ENCODE data around the gene CHST3. TPM values are rescaled to one million over a fixed set of nuclear protein-coding genes. Genes with fewer than 3 reads are reported as not detected.

CHST3 gene
- total RNA-seq, 2 donors from 2014 or later: 12.9 to 40.8 TPM

- H3K27me3 Mint-ChIP-seq (ENCODE audit: insufficient read depth): no peaks in the 10 kb centered on the region
- H3K4me3 Mint-ChIP-seq: no peak overlapping the region
- H3K4me1 Mint-ChIP-seq: peaks cover 2% of the 10 kb centered on the region
- H3K36me3 ChIP-seq (ENCODE audit: control insufficient read depth, insufficient read depth, low read length): no peaks in the 10 kb centered on the region
- no peaks in the 10 kb centered on the region for H3K36me3 Mint-ChIP-seq (ENCODE audit: low read depth)
- WGBS, 2 experiments (ENCODE audit: insufficient coverage in 1 of 2, insufficient read length in 1 of 2): 91% methylated on average over 6 of the region's 8 CpGs; no CpG with 5 or more reads in 1 of the 2 experiments
- no peak overlapping the region for H3K27ac Mint-ChIP-seq
- H3K9ac ChIP-seq (ENCODE audit: extremely low read depth, low read length, poor library complexity, severe bottlenecking): no peak overlapping the region
- DNase-seq: no peak
- no peaks in the 10 kb centered on the region for H3K27me3 ChIP-seq (ENCODE audit: control insufficient read depth, insufficient read depth, low read length, poor library complexity, severe bottlenecking)
- H3K27ac ChIP-seq (ENCODE audit: low read depth, low read length): no peak overlapping the region
- H3K4me1 ChIP-seq (ENCODE audit: control insufficient read depth, insufficient read depth, low read length): no peaks in the 10 kb centered on the region
- TF ChIP-seq CTCF (conservative IDR thresholded peaks at IDR 0.05): no peak
- no peak overlapping the region for H3K4me3 ChIP-seq (ENCODE audit: low read length)
- H3K9me3 ChIP-seq (ENCODE audit: control insufficient read depth, low read length): no peaks in the 10 kb centered on the region
- H3K9me3 Mint-ChIP-seq: no peaks in the 10 kb centered on the region
Measured at GRCh38 chr10:72025400-72025799, 61.2 kb downstream of the CHST3 start.

GRCh38 chr10:72025832-72026231 is 61.6 kb downstream of the CHST3 start:
- Mint-ChIP-seq H3K27ac (no peak overlapping the region), H3K9me3 (no peaks in the 10 kb centered on the region), H3K4me3 (no peak overlapping the region), H3K27me3 (ENCODE audit: insufficient read depth) (no peaks in the 10 kb centered on the region), H3K4me1 (peaks cover 5% of the 10 kb centered on the region), H3K36me3 (ENCODE audit: low read depth) (no peaks in the 10 kb centered on the region)
- Histone ChIP-seq H3K4me3 (ENCODE audit: low read length) (no peak overlapping the region), H3K36me3 (ENCODE audit: control insufficient read depth, insufficient read depth, low read length) (no peaks in the 10 kb centered on the region), H3K9me3 (ENCODE audit: control insufficient read depth, low read length) (no peaks in the 10 kb centered on the region), H3K27me3 (ENCODE audit: control insufficient read depth, insufficient read depth, low read length, poor library complexity, severe bottlenecking) (no peaks in the 10 kb centered on the region), H3K27ac (ENCODE audit: low read depth, low read length) (no peak overlapping the region), H3K9ac (ENCODE audit: extremely low read depth, low read length, poor library complexity, severe bottlenecking) (no peak overlapping the region), H3K4me1 (ENCODE audit: control insufficient read depth, insufficient read depth, low read length) (no peaks in the 10 kb centered on the region)
- WGBS, 2 experiments (ENCODE audit: insufficient coverage in 1 of 2, insufficient read length in 1 of 2): 60 to 74% methylated on average over 3 to 5 of the region's 5 CpGs
- no peak for TF ChIP-seq CTCF (conservative IDR thresholded peaks at IDR 0.05)
- DNase-seq: no peak

DNA sequence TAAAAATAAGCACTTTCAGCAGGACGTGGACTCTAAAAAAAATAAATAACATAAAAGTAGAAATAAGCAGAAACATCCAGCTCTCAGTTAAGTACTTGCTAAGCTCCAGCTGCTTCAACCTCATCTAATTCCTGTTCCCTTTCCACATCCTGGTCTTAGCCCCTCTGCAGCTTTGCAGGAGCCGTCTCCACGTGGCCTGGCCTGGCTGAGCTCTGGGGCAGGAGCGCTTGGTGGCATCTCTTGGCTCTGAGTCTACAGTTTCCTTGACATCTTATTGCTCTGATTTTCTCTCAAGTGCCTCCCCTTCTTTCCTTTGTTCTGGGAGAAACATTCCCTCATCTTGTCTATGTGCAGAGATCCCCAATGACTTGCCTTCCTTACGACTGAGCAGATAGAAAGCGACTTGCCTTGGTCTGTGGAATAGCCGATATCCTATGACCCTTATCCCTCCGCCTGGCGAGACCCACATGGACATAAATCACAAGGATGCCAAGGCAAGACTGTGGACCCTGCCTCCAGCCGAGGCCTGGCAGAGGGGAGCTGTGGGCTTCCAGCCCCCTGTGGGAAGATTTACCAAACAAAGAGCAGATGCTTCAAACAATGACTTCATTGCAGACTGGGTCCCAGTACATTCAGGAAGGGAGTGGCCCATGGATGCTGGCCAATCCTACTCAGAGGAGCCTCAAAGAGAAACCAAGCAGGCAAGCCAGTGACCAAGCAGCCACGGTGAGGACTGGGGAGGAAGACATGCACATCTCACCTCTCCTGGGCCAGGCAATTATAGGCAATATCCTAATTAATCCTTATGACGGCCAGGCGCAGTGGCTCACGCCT is 62.3 kb downstream of the CHST3 start:
- 94 to 96% methylated on average over 13 to 14 of the region's 14 CpGs for WGBS, 2 experiments (ENCODE audit: insufficient coverage in 1 of 2, insufficient read length in 1 of 2)
- H3K27ac Mint-ChIP-seq: no peak overlapping the region

More for the DNA sequence above, 62.3 kb downstream of the CHST3 start:
- Mint-ChIP-seq H3K4me1 (peaks cover 10% of the 10 kb centered on the region), H3K9me3 (no peaks in the 10 kb centered on the region), H3K27me3 (ENCODE audit: insufficient read depth) (no peaks in the 10 kb centered on the region), H3K36me3 (ENCODE audit: low read depth) (no peaks in the 10 kb centered on the region), H3K4me3 (no peak overlapping the region)
- H3K9ac ChIP-seq (ENCODE audit: extremely low read depth, low read length, poor library complexity, severe bottlenecking): no peak overlapping the region
- TF ChIP-seq CTCF (conservative IDR thresholded peaks at IDR 0.05): no peak
- H3K27me3 ChIP-seq (ENCODE audit: control insufficient read depth, insufficient read depth, low read length, poor library complexity, severe bottlenecking): no peaks in the 10 kb centered on the region
- no peaks in the 10 kb centered on the region for H3K4me1 ChIP-seq (ENCODE audit: control insufficient read depth, insufficient read depth, low read length)
- no peak overlapping the region for H3K4me3 ChIP-seq (ENCODE audit: low read length)
- H3K9me3 ChIP-seq (ENCODE audit: control insufficient read depth, low read length): no peaks in the 10 kb centered on the region
- H3K27ac ChIP-seq (ENCODE audit: low read depth, low read length): no peak overlapping the region
- DNase-seq: no peak
- no peaks in the 10 kb centered on the region for H3K36me3 ChIP-seq (ENCODE audit: control insufficient read depth, insufficient read depth, low read length)
